GM21737 (cell line): ENCODE results near the gene PPM1G.
"Not testable (repeated sequence)": the region's sequence is repeated elsewhere in the genome, so short reads cannot be mapped to it uniquely, and the experiment has no call there.

Experiments used
- ATAC-seq: cut with Tn5 transposase; IDR thresholded peaks from one replicate; pipeline ENCODE4 v1.9.1; 2021; ENCODE audit warnings: mild to moderate bottlenecking, moderate library complexity; ENCODE audit not compliant: unreplicated experiment

PPM1G gene

DNA sequence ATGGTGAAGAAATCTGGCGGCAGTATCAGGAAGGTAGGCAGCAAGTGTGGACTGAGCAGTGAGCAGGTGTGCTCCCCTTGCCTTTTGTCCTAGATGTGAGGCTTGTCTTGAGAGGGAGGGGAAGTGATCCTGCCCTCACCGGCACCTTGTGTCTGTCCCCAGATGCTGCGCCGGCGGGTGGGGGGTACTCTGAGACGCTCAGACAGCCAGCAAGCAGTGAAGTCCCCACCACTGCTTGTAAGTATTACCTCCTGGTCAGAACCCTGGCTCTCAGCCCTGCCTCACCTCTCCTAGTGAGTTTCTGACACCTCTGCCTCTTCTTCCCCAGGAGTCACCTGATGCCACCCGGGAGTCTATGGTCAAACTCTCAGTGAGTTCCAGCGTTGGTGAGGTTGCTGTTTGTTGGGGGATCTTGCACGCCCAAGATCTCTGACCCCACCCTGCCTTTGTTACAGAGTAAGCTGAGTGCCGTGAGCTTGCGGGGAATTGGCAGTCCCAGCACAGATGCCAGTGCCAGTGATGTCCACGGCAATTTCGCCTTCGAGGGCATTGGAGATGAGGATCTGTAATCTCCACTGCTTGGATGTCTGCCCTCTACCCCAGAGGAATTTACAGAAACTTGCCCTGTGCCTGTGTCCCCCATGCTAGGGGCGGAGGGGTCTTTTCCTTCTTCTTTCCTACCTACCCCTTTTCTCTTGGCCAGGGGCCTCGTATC is 33.1 kb downstream of the PPM1G start:
- ATAC-seq: no peak

DNA sequence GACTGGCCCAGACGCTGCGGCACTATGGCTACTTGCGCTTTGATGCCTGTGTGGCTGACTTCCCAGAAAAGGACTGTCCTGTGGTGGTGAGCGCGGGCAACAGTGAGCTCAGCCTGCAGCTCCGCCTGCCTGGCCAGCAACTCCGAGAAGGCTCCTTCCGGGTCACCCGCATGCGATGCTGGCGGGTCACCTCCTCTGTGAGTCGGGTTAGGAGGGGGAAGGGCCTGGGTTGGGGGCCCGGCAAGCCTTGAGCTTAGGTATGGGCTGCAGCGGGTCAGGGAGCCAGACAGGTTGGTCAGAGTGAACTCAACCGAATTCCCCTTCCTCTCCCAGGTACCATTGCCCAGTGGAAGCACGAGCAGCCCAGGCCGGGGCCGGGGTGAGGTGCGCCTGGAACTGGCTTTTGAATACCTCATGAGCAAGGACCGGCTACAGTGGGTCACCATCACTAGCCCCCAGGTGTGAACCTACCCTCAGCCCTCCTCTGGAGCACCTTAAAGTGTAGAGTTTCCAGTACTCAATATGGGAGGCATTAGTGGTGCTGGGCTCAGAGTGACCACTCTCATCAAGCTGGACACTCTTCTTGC is 33.8 kb downstream of the PPM1G start:
- ATAC-seq: no peak

DNA sequence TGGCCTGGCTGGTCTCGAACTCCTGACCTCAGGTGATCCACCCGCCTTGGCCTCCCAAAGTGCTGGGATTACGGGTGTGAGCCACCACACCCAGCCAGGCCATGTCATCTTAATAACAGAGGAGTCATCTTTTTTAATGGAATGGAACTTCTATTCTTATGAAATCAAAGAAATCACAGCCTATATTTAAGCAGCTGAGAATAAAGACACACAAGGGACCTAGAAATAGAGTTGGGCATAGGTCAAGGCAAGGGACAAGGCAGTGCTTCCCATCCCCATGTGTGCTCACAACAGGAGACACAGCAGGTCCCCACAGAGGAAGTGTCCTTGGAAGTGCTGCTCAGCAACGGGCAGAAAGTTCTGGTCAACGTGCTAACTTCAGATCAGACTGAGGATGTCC is 35.8 kb downstream of the PPM1G start:
- ATAC-seq: no peak

DNA sequence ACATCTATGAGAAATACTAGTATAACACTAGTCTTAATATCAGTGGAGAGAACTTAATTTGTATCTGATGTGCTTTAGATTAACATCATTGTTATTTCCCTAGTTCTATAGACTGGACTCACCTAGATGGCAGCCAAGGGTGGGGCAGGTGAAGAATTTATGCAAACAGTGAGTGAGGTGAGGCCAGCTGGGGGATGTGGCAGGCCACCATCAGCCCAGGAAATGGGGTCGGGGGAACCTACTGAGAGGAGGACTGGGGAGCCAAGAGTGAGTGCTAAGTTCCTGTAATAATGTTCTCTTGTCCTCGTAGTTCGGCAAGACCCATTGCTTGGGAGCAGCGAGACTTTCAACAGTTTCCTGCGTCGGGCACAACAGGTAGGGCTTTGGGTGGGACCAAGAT is 36.5 kb downstream of the PPM1G start:
- no peak for ATAC-seq

GRCh38 chr2:27370816-27371620 is 38.4 kb downstream of the PPM1G start:
- ATAC-seq: peak; percentile 21

- ATAC-seq: peak; percentile 90
Observed at GRCh38 chr2:27370026-27370815, 39.2 kb downstream of the PPM1G start, which contains the start of the genes EIF2B4 and SNX17. TSS of gene EIF2B4 (minus strand) at chr2:27370338. CDS start at chr2:27370314, 24 bp downstream. TSS of gene SNX17 (plus strand) at chr2:27370616. CDS start at chr2:27370744, 128 bp downstream.

DNA sequence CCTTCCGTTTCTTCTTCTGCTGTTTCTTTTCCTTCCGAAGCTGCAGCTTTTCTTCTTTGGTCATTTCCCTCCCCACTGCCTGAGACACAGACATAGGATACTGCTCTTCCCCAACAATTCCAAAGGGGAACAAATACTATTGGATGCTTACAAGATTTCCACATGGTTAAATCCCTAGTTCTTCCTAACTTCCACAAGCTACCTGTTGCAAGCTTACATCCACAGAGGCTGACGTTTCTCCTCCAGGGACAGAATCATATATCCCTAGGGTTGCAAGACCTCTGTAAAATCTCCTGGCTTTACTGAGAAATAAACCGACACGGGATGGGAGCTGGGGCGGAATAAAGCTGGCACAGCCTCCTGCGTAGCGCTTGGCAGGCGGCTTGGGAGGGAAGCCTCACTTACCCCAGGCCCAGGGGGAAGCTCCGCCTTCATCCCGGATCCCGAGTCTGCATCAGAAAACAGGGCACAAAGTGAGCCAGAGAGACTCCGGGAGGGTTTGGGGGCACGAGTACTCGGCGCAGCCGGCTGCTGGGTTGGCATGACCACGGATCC is 39.8 kb downstream of the PPM1G start:
- no peak for ATAC-seq

GRCh38 chr2:27363933-27364332 is 45.5 kb downstream of the PPM1G start:
- ATAC-seq: no peak

GRCh38 chr2:27362678-27363420 is 46.5 kb downstream of the PPM1G start:
- no peak for ATAC-seq

DNA sequence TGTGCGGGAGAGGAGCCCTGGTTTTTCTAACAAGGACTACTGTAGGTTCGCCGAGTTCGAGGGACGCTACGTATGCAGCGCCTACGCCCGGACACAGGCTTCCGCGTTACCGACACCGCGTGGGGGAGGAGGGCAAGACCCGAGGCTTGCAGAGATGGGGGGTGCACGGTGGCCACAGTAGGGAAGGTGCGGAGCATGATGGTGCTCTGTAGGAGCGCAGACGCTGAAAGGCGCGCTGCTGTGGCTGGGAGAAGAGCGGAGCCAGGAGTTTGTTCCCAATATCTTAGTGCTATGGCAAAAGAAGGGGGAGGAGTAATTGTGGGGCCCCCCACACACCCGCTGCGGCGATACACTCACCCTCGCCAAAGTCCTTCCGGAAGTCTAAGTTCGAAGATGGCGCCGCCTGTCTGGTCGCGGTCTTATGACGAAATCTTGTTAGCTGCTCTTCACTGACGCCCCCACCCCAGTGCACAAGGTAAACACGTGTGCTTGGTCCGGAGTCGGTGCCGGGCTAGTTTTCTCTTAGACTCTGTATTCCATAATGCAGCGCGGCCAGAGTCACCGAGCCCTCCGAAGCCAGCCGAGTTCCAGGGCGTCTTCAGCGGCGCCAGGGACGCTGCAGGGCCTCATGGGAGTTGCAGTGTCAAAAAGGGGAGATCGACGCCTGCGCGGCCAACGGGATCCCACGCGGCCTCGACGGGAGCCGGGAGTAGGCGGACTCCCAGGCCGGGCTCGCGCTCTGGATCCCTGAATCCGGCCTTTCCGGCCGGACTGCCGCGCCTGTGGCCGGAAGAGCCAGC is 52.8 kb downstream of the PPM1G start, which contains the start of gene GTF3C2:
Gene GTF3C2, minus strand, starts transcription at position 383 of the 800 bp plus-strand sequence. CDS start 13,210 bp downstream, outside the sequence.
- ATAC-seq: peak; percentile 82

- peak; percentile 23 for ATAC-seq
Observed at GRCh38 chr2:27356056-27356381, 53.4 kb downstream of the PPM1G start.

DNA sequence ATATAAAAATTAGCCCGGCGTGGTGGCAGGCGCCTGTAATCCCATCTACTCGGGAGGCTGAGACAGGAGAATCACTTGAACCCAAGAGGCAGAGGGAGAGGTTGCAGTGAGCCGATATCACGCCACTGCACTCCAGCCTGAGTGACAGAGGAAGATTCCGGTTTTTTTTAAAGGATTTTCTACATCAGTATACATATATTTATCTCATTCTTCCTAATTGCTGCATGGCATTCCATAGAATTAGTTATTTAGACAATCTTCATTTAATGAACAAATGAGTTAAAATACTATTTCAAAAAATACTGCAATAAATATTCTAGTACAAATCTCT is 54.8 kb downstream of the PPM1G start:
- no peak for ATAC-seq

GRCh38 chr2:27353762-27354596 is 55.4 kb downstream of the PPM1G start:
- no peak for ATAC-seq

DNA sequence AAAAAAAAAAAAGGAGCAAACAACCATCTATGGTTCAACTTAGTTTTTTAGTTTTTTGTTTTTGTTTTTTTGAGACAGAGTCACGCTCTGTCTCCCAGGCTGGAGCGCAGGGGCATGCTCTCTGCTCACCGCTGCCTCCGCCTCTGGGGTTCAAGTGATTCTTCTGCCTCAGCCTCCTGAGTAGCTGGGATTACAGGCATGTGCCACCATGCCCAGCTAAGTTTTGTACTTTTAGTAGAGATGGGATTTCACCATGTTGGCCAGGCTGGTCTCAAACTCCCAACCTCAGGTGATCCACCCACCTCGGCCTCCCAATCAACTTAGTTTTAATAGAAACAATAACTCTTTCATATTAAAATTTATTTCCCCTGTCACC is 56.0 kb downstream of the PPM1G start:
- ATAC-seq: not testable (repeated sequence)

GRCh38 chr2:27351802-27352598 is 57.4 kb downstream of the PPM1G start:
- no peak for ATAC-seq

DNA sequence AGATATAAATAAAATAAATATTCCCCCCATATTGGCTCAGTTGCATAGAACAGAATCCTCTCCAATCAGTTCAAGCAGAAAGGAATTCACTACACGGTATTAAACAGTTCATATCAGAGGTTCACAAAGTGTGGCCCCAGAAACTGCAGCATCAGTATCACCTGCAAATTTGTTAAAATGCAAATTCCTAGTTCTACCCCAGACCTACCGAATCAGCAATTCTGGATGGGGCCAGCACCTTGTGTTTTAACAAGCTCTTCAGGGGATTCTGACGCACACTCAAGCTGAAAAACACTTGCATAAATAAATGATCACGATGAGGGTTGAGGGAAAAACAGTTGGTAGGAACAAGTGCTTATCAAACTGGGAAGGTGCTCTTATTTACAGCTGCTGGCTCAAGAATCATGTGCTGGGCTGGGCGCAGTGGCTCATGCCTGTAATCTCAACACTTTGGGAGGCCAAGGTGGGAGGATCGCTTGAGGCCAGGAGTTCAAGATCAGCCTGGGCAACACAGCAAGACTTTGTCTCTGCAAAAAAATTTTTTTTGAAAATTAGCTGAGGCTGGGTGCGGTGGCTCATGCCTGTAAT is 59.2 kb downstream of the PPM1G start:
- ATAC-seq: no peak

- no peak for ATAC-seq
Observed at GRCh38 chr2:27347641-27348040, 61.8 kb downstream of the PPM1G start.
